GM18499 (cell line): Measurements from ENCODE around the gene SELL.
"Not testable (repeated sequence)": the region's sequence is repeated elsewhere in the genome, so short reads cannot be mapped to it uniquely, and the experiment has no call there.

Experiments used
- ATAC-seq: cut with Tn5 transposase; IDR thresholded peaks from one replicate; pipeline ENCODE4 v1.9.1; 2021; ENCODE audit warnings: moderate number of reproducible peaks; ENCODE audit not compliant: insufficient read depth, unreplicated experiment

The SELL gene

DNA sequence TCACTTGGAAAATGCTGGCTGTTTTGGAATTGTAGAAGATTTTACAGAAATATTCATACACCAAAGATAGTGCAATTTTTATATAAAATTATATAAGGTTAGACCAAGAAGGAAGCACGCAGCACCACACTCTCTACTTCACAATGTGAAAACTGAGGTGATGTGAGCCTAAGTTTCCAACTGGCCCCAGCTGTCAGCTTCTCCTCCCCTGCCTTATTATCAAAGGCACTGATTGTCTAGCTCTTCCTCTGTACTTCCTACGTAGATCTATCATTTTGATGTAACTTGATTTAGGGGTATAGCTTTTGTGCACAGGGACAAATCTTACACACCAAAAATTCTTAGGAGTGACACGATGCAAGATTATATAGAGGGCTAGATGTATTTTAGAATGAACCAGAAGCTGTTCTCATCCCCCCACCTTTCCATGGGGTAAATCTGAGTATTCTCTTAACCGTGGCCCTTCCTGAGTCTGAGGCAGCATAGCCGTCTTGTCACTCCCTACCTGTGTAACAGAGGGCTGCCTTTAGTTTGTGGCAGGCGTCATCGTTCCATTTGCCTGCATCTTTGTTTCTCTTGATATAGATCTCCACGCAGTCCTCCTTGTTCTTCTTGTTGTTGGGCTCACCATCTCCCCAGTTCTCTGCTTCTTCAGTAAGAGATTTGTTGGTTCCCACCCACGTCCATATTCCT, 3.4 kb downstream of the SELL start:
- no peak for ATAC-seq

DNA sequence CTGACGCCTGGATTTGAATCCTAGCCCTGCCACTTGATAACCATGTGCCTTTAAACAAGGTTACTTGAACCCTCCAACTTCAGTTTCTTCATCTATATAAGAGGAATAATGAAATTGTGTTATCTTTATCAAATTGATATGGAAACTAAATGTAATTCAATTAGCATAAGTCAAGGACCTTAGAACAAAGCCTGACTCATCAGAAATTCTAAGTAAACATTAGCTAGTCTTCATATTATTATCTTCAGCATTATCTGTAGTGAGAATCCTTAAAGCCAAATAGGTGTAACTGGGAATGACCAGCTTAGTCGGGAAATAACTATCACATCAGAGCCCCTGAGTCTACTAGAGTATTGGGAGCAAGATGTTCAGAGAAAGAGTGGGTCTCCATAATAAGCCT, 6.6 kb downstream of the SELL start:
- no peak for ATAC-seq

- ATAC-seq, result no peak
These were observed 10.0 kb downstream of the SELL start for GRCh38 chr1:169701261-169702005.

DNA sequence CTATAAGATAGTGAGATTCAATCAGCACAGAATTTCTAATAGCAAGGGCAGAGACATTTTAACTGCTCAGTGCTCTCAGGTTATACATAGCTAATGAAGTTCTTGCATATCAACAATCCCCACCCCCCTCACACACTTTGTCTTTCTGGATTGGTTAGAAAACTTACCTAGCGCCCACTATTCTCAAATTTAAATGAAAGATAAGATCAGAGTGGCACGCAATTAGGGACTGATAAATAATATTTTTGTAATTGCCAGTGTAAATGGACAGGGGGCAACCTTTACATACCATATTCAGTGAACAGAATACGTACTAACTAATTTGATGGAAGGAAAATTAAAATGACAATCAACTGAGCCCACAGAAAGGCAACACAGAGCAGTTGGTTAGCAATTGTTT, 11.7 kb downstream of the SELL start:
- ATAC-seq, result no peak

- ATAC-seq, result no peak
These were observed 12.4 kb downstream of the SELL start for GRCh38 chr1:169698976-169699375.

- ATAC-seq, result peak; percentile 38
These were observed 13.7 kb downstream of the SELL start for GRCh38 chr1:169697755-169698154.

DNA sequence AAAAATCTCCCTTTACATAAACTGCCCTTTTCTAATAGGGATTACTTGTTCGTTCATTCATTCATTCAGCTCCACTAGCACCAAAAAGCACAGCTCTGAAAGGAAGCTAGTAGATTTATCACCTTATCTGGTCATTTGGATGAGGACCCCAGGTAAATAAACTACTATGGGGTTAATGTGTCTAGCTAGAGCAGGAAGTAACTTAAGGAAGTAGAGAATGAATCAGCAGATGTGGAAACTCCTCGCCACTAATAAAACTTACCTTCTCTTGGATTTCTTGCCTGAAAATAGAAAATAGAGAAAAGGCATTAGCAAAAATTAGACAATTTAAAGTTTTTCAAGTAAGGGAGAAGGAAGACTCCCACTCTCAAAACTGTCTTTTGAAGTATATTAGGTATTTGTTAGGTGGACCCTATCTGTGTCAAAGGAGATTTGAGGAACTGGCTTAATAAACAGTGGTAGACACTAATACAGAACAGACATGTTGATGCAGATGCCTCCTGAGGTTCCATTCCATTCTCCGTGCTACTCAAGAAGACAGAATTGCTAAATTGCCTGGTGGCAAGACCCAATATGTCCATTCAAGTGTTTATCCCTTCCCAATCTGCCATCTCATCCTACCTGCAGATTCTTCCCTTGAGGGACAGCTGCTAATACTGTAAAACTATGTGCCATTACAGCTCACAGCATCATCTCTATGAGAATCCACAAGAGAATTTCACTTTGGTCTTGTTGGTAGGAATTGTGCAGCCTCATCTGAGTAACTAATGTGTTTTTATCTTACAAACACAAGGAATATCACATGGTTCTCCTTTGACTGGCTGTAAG, 14.9 kb downstream of the SELL start:
- no peak for ATAC-seq

GRCh38 chr1:169694304-169695075, 16.9 kb downstream of the SELL start:
- ATAC-seq, result no peak

DNA sequence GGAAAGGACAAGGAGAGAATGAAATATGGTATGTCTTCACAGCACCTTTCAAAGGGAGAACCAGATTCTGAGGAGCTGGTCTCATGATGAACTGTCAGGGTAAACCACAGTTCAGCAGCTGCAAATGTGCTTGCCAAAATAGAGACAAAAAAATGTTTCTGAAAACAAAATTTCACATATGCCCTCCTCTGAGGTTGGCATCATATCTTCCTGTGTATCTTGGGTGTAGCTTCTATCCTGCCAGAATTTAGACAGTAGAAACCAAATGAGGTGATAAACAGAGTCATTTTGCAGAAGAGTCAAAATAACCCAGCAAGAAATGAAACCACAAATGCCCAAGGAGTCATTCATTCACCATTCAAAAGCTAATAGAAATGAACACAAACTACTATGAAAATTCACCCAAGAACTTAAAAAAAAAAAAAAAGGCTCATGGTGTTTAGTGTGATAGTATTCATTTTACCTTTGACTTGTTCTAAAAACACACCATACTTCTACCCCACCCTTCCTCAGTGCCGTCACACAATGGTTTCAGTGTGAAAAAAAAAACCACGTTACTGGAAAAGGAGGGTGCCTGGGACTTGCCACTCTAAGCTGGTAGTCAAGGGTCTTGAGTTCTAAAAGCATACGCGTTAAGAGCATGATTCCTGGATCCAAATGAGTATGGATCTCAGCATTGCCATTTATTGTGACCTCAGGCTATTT, 18.5 kb downstream of the SELL start:
- ATAC-seq, result no peak

GRCh38 chr1:169690489-169690888, 20.9 kb downstream of the SELL start:
- ATAC-seq, result no peak

DNA sequence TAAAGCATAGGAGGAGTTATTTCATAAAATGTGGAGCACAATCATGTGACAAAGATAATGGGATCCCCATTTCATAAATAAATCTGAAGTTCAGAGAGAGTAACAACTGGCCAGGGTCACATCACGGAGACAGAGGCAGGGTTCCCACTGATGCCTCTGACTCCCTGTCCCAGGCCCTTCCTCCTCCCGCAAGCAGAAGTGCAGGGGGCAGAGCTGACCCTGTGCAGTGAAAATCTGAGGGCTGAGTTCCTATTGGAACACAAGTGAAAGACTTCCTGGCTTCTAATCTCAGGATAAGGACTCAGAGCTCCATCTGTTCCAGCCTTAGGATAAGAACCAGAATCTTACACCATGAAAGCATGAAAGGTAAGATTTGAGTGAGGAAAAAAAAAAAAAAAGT, 22.0 kb downstream of the SELL start:
- no peak for ATAC-seq

DNA sequence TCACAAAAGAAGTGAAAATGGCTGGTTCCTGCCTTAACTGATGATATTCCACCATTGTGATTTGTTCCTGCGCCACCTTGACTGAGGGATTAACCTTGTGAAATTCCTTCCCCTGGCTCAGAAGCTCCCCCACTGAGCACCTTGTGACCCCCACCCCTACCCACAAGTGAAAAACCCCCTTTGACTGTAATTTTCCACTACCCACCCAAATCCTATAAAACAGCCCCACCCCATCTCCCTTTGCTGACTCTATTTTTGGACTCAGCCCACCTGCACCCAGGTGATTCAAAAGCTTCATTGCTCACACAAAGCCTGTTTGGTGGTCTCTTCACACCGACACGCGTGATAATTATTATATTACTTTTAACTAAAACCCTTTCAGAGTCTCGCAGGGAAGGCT, 23.0 kb downstream of the SELL start:
- ATAC-seq, result not testable (repeated sequence)

DNA sequence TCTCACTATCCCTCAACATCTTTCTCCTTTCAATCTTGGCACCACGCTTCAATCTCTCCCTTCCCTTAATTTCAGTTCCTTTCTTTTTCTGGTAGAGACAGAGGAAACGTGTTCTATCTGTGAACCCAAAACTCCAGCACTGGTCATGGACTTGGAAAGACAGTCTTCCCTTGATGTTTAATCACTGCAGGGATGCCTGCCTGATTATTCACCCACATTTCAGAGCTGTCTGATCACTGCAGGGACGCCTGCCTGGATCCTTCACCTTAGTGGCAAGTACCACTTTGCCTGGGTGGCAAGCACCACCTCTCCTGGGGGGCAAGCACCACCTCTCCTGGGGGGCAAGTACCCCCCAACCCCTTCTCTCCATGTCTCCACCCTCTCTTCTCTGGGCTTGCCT, 27.8 kb downstream of the SELL start:
- ATAC-seq, result no peak

DNA sequence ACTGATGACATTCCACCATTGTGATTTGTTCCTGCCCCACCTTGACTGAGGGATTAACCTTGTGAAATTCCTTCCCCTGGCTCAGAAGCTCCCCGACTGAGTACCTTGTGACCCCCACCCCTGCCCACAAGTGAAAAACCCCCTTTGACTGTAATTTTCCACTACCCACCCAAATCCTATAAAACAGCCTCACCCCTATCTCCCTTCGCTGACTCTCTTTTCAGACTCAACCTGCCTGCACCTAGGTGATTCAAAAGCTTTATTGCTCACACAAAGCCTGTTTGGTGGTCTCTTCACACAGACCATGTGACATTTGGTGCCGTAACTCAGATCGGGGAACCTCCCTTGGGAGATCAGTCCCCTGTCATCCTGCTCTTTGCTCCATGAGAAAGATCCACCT, 28.3 kb downstream of the SELL start:
- ATAC-seq, result not testable (repeated sequence)

- ATAC-seq, result no peak
These were observed 29.3 kb downstream of the SELL start for GRCh38 chr1:169682071-169682470.

DNA sequence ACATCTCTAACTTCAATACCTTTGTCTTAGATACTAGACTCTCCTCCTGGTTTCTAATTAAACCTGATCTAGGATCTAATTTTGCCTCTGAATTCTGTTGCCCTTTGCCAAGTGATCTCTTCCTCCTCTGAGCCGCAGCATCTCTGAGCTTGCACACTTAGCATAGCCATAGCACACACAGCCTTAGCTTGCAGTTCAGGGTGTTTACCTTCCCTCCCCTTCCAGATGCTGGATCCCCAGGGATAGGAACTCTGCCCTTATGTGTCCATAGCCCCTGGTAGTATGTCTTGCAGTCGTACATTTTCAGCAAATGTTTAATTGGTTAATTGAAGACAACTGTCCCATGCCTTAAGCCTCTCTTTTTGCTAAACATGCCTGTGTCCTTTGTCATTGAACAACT, 30.3 kb downstream of the SELL start:
- ATAC-seq, result peak; percentile 6

GRCh38 chr1:169680377-169681019, 30.9 kb downstream of the SELL start:
- ATAC-seq, result peak; percentile 46

DNA sequence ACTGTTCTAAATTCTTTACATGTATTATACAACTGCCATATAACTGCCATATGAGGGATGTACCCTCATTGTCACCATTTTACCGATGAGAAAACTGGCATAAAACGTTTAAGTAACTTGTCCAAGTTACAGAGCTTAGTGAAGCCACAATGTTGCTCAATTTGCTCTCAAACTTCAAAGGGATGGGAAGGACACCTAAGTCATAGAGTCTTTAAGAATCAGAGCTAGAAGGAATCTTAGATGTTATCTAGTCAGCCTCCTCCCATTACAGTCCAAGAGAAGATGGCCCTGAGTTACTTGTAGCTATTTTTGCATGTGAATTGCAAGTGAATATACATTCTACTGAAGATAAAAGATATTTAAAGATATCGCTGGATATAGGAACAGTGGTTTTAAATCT, 31.7 kb downstream of the SELL start:
- ATAC-seq, result no peak

GRCh38 chr1:169676001-169676400, 35.4 kb downstream of the SELL start:
- no peak for ATAC-seq
